Ectodermal cell (in vitro differentiated cells): ENCODE measurements around the gene GABRR1.
"Not testable (repeated sequence)": the region's sequence is repeated elsewhere in the genome, so short reads cannot be mapped to it uniquely, and the experiment has no call there.

Source experiments
- H3K27ac ChIP-seq: 2 replicates; pipeline ENCODE4 v1.7.0; 2013; ENCODE audit warnings: mild to moderate bottlenecking, low read depth, low read length; ENCODE audit not compliant: insufficient read depth, poor library complexity, severe bottlenecking
- H3K27me3 ChIP-seq: 2 replicates; pipeline ENCODE4 v1.7.0; 2013; ENCODE audit warnings: mild to moderate bottlenecking, low read length; ENCODE audit not compliant: insufficient read depth, control insufficient read depth, poor library complexity, severe bottlenecking
- H3K36me3 ChIP-seq: one replicate; pipeline ENCODE4 v1.7.0; 2013; ENCODE audit warnings: low read length; ENCODE audit not compliant: control insufficient read depth, insufficient read depth
- H3K4me1 ChIP-seq: one replicate; pipeline ENCODE4 v1.7.0; 2013; ENCODE audit warnings: low read length; ENCODE audit not compliant: control insufficient read depth, insufficient read depth
- H3K4me3 ChIP-seq: 2 replicates; pipeline ENCODE4 v1.7.0; 2013; ENCODE audit warnings: low read depth, low read length, control low read depth; ENCODE audit not compliant: insufficient read depth
- H3K9me3 ChIP-seq: 2 replicates; pipeline ENCODE4 v1.7.0; 2013; ENCODE audit warnings: mild to moderate bottlenecking, low read length, moderate library complexity; ENCODE audit not compliant: control insufficient read depth
- WGBS, 2 experiments: methylation state at CpG; one replicate each; pipeline ENCODE4 v1.1.7; 2013; ENCODE audit warnings: missing lambda C conversion rate in 2 of 2; 5-methylcytosine and 5-hydroxymethylcytosine counted together

The GABRR1 gene

GRCh38 chr6:89128256-89128671, 88.9 kb downstream of the GABRR1 start:
- not testable (repeated sequence) for H3K4me3 ChIP-seq, H3K36me3 ChIP-seq, H3K4me1 ChIP-seq, H3K27me3 ChIP-seq, H3K9me3 ChIP-seq, H3K27ac ChIP-seq
- 88 to 95% methylated on average over 2 of the region's 2 CpGs for WGBS, 2 experiments
